ENCODE data around the gene UIMC1.
"Not testable (repeated sequence)": the region's sequence is repeated elsewhere in the genome, so short reads cannot be mapped to it uniquely, and the experiment has no call there.

Gene UIMC1

GRCh38 chr5:176881816-176882566 is 124.6 kb downstream of the UIMC1 start:
- DNase-seq = no peak

- DNase-seq = no peak
Measured at GRCh38 chr5:176881021-176881749, 125.4 kb downstream of the UIMC1 start.

- no peak for DNase-seq
Measured at GRCh38 chr5:176880366-176881020, 126.1 kb downstream of the UIMC1 start.

- no peak for DNase-seq
Measured at GRCh38 chr5:176879663-176880361, 126.8 kb downstream of the UIMC1 start.

- DNase-seq = no peak
Measured at GRCh38 chr5:176878906-176879662, 127.5 kb downstream of the UIMC1 start.

- no peak for DNase-seq
Measured at GRCh38 chr5:176878463-176878862, 128.1 kb downstream of the UIMC1 start.

- DNase-seq = no peak
Measured at GRCh38 chr5:176877793-176878331, 128.7 kb downstream of the UIMC1 start.

GRCh38 chr5:176876506-176877431 is 129.8 kb downstream of the UIMC1 start:
- DNase-seq = no peak

GRCh38 chr5:176875783-176876505 is 130.6 kb downstream of the UIMC1 start:
- no peak for DNase-seq

- no peak for DNase-seq
Measured at GRCh38 chr5:176875014-176875550, 131.5 kb downstream of the UIMC1 start.

GRCh38 chr5:176874198-176874780 is 132.3 kb downstream of the UIMC1 start:
- DNase-seq = no peak

GRCh38 chr5:176873541-176874172 is 132.9 kb downstream of the UIMC1 start:
- no peak for DNase-seq

GRCh38 chr5:176873011-176873410 is 133.6 kb downstream of the UIMC1 start:
- DNase-seq = not testable (repeated sequence)

GRCh38 chr5:176872586-176872985 is 134.0 kb downstream of the UIMC1 start:
- DNase-seq = not testable (repeated sequence)

- DNase-seq = not testable (repeated sequence)
Measured at GRCh38 chr5:176870644-176871043, 135.9 kb downstream of the UIMC1 start.

GRCh38 chr5:176870110-176870591 is 136.4 kb downstream of the UIMC1 start:
- DNase-seq = no peak

- DNase-seq = no peak
Measured at GRCh38 chr5:176869501-176870109, 137.0 kb downstream of the UIMC1 start.

- no peak for DNase-seq
Measured at GRCh38 chr5:176868731-176869130, 137.8 kb downstream of the UIMC1 start.

Measured in NCI-H2029 treated with DMSO at 0.1 percent for 48 hours (cell line).